Germinal center (tissue), 1 donor: Measurements from ENCODE around the gene SPPL3.
"Not testable (repeated sequence)": the region's sequence is repeated elsewhere in the genome, so short reads cannot be mapped to it uniquely, and the experiment has no call there.

Source experiments
- DNase-seq: peaks from one replicate; pipeline ENCODE4 v3.0.0; 2012; ENCODE audit warnings: mixed read lengths, low spot score

Gene SPPL3

GRCh38 chr12:120920178-120920577, 16.0 kb upstream of the SPPL3 start:
- no peak for DNase-seq

GRCh38 chr12:120917748-120918147, 13.6 kb upstream of the SPPL3 start:
- DNase-seq, result no peak

GRCh38 chr12:120916561-120916960, 12.4 kb upstream of the SPPL3 start:
- no peak for DNase-seq

GRCh38 chr12:120914794-120915193, 10.6 kb upstream of the SPPL3 start:
- DNase-seq, result no peak

GRCh38 chr12:120909633-120910298, 5.6 kb upstream of the SPPL3 start:
- no peak for DNase-seq

GRCh38 chr12:120905856-120906384, 1.8 kb upstream of the SPPL3 start:
- no peak for DNase-seq

- peak; percentile 73 for DNase-seq
Measured at GRCh38 chr12:120903412-120904196, 554 bp downstream of the SPPL3 start.

GRCh38 chr12:120902846-120903411, 1.2 kb downstream of the SPPL3 start:
- no peak for DNase-seq

GRCh38 chr12:120901818-120902217, 2.3 kb downstream of the SPPL3 start:
- DNase-seq, result no peak

GRCh38 chr12:120901101-120901500, 3.1 kb downstream of the SPPL3 start:
- DNase-seq, result not testable (repeated sequence)

- no peak for DNase-seq
Measured at GRCh38 chr12:120895532-120895931, 8.6 kb downstream of the SPPL3 start.

- no peak for DNase-seq
Measured at GRCh38 chr12:120892265-120892664, 11.9 kb downstream of the SPPL3 start.

GRCh38 chr12:120890963-120891362, 13.2 kb downstream of the SPPL3 start:
- DNase-seq, result no peak

- no peak for DNase-seq
Measured at GRCh38 chr12:120887253-120888043, 16.7 kb downstream of the SPPL3 start.

- DNase-seq, result no peak
Measured at GRCh38 chr12:120886199-120887018, 17.7 kb downstream of the SPPL3 start.

GRCh38 chr12:120885521-120885920, 18.6 kb downstream of the SPPL3 start:
- DNase-seq, result no peak

- no peak for DNase-seq
Measured at GRCh38 chr12:120884644-120885043, 19.5 kb downstream of the SPPL3 start.

GRCh38 chr12:120882055-120882555, 22.1 kb downstream of the SPPL3 start:
- no peak for DNase-seq

GRCh38 chr12:120879718-120880300, 24.3 kb downstream of the SPPL3 start:
- no peak for DNase-seq

- no peak for DNase-seq
Measured at GRCh38 chr12:120879102-120879501, 25.1 kb downstream of the SPPL3 start.
